SJSA1 (cell line): ENCODE results near the gene FXYD2. TPM values are rescaled to one million over a fixed set of nuclear protein-coding genes. Genes with fewer than 3 reads are reported as not detected.
A peak's percentile ranks its signal among the peaks of the same experiment; 100 is the strongest.
"Not testable (repeated sequence)": the region's sequence is repeated elsewhere in the genome, so short reads cannot be mapped to it uniquely, and the experiment has no call there.

Experiments
- DNase-seq, 2 experiments: peaks; one replicate each; pipeline ENCODE4 v3.0.0-alpha.2; 2015 to 2020; ENCODE audit warnings: low spot score in 2 of 2, low read depth in 1 of 2
- H3K27ac ChIP-seq: fragments of 250-450 bp; sonication (Bioruptor Pico); 2 replicates; pipeline ENCODE4 v1.5.1; 2020; ENCODE audit warnings: mild to moderate bottlenecking, moderate library complexity
- H3K27me3 ChIP-seq: fragments of 250-450 bp; sonication (Bioruptor Pico); replicated peaks from 2 replicates; pipeline ENCODE4 v1.5.1; 2020; ENCODE audit warnings: mild to moderate bottlenecking, moderate library complexity
- H3K36me3 ChIP-seq: fragments of 250-450 bp; sonication (Bioruptor Pico); 2 replicates; pipeline ENCODE4 v1.5.1; 2020; ENCODE audit warnings: mild to moderate bottlenecking
- H3K4me1 ChIP-seq: fragments of 250-450 bp; sonication (Bioruptor Pico); replicated peaks from 2 replicates; pipeline ENCODE4 v1.6.1; 2021; ENCODE audit warnings: mild to moderate bottlenecking
- H3K4me3 ChIP-seq: fragments of 250-450 bp; sonication (Bioruptor Pico); 2 replicates; pipeline ENCODE4 v1.5.1; 2020; ENCODE audit warnings: mild to moderate bottlenecking
- H3K9me3 ChIP-seq: fragments of 250-450 bp; sonication (Bioruptor Pico); replicated peaks from 2 replicates; pipeline ENCODE4 v1.5.1; 2020; ENCODE audit warnings: mild to moderate bottlenecking
- total RNA-seq: library from RNA; depleted of rRNA; stranded (reverse); fragments of >200 nt; shearing (Covaris generic); gene quantifications from 2 replicates; pipeline ENCODE4 v1.2.3, GENCODE V29; 2014

The FXYD2 gene
- total RNA-seq, 1 experiment from 2014 or later = not detected

DNA sequence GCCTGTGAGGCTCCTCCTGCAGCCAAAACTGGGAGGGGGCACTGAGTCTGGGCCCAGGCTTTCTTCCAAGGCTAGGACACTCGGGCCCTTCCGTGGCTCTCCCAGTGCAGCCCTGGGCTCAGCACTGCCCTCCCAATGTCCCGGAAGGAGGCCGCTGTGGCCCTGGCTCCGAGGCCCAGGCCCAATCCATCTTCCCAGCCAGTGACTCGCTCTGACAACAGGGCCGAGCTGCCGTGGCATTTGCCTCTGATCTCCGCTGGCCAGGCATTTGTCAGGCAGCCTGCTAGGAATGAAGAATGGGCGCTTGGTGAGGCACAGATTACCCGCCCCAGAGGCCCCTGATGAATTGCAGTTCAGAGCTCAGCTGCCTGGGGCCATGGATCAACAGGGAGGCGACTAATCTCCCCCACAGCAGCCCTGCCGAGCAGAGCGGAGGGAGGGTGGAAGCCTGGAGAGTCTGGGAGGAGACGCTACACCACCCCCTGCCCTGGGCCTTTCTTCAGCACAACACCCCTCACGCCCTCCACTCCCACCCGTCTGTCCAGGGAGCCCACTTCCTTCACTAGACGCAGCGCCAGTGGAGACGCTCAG, 8.3 kb downstream of the FXYD2 start:
- no peak overlapping the region for H3K27ac ChIP-seq
- H3K9me3 ChIP-seq = no peaks in the 10 kb centered on the region
- no peaks in the 10 kb centered on the region for H3K27me3 ChIP-seq
- H3K4me1 ChIP-seq = peaks cover 11% of the 10 kb centered on the region
- H3K4me3 ChIP-seq = no peak overlapping the region
- DNase-seq = peak; percentile 10 to 45
- H3K36me3 ChIP-seq = no peaks in the 10 kb centered on the region

DNA sequence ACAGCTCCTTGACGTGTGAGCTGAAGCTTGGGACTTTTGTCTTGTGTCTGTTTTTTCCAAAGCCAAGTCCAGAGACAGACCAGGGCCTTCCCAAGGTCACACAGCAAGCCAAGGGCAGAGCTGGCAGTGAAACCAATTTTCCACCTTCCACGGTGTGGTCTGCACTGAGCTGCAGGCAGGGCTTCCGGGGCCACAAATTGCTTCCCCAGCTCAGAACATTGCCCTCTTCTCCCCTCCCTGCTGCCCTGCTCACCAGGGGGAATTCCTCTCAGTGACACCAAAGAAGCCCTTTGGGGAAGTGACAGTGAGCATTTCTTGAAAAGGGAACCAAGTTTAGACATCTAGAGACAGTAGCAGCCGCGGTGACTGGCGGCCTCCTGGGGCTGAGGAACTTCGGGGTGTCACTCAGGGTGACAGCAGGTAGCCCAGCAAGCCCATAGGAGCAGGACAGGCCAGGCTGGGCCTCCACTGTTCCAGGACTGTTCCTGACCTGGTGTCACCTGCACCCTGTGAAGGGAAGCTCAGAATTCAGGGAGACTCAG, 9.2 kb downstream of the FXYD2 start:
- DNase-seq = no peak
- H3K36me3 ChIP-seq = no peaks in the 10 kb centered on the region
- H3K4me3 ChIP-seq = no peak overlapping the region
- H3K27me3 ChIP-seq = no peaks in the 10 kb centered on the region
- peaks cover 11% of the 10 kb centered on the region for H3K4me1 ChIP-seq
- H3K9me3 ChIP-seq = no peaks in the 10 kb centered on the region
- H3K27ac ChIP-seq = no peak overlapping the region

DNA sequence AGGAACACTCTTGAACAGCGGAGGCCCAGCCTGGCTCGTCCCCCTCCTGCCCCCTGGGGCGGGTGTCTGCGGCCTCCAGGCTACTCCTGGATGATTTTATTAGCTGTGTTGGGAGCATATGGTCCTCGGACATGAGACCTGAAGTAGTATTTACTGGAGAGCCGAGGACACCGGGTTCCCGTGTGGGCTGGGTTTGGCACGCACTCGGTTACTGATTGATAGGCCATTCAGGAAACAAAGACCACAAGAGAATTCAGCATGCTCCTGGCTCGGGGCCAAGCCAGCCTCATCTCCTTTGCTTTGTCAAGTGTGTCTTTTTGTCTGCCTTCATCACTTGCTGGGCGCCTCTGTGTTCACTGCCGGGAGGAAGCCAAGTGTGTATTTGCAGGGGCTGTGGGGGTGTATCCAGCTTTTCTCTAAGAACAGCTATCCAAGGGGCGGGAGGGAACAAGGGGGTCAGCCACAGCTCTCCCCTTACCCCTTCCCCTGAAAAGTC, 9.7 kb downstream of the FXYD2 start:
- no peak overlapping the region for H3K4me3 ChIP-seq
- H3K9me3 ChIP-seq = no peaks in the 10 kb centered on the region
- H3K36me3 ChIP-seq = no peaks in the 10 kb centered on the region
- no peak overlapping the region for H3K27ac ChIP-seq
- peaks cover 11% of the 10 kb centered on the region for H3K4me1 ChIP-seq
- no peaks in the 10 kb centered on the region for H3K27me3 ChIP-seq
- no peak for DNase-seq

DNA sequence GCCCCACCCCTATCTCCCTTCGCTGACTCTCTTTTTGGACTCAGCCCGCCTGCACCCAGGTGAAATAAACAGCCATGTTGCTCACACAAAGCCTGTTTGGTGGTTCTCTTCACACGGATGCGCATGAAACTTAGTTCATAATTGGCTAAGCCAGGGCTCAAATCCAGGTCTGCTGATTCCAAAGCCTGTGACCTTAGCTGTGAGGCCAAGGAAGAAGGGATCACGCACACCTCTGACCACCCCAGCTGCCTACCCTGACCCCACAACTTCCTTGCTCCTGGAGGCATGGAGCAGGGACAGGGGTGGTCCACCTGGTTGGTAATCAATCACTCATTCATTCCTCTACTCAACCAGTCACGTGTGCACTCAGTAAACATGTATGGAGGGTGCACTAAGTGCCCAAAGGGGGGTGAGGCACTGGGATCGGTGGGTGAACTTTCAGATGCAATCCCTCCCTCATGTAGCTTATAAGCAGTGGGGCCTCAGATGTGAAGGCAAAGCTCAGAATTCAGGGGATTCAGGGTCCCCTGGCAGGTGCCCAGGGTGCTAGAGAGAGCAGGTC, 10.3 kb downstream of the FXYD2 start:
- Histone ChIP-seq H3K4me3 (no peak overlapping the region), H3K27ac (no peak overlapping the region), H3K9me3 (no peaks in the 10 kb centered on the region), H3K36me3 (no peaks in the 10 kb centered on the region), H3K4me1 (peaks cover 11% of the 10 kb centered on the region), H3K27me3 (no peaks in the 10 kb centered on the region)
- no peak for DNase-seq

DNA sequence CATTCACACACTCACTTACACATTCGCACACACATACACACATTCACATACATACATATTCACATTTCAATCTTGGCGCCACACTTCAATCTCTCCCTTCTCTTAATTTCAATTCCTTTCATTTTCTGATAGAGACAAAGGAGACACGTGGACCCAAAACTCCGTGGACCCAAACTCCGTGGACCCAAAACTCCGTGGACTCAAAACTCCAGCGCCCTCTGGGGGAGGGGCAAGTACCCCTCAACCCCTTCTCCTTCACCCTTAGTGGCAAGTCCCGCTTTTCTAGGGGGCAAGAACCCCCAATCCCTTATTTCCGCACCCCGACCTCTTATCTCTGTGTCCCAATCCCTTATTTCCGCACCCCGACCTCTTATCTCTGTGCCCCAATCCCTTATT, 14.5 kb downstream of the FXYD2 start:
- H3K9me3 ChIP-seq = not testable (repeated sequence)

DNA sequence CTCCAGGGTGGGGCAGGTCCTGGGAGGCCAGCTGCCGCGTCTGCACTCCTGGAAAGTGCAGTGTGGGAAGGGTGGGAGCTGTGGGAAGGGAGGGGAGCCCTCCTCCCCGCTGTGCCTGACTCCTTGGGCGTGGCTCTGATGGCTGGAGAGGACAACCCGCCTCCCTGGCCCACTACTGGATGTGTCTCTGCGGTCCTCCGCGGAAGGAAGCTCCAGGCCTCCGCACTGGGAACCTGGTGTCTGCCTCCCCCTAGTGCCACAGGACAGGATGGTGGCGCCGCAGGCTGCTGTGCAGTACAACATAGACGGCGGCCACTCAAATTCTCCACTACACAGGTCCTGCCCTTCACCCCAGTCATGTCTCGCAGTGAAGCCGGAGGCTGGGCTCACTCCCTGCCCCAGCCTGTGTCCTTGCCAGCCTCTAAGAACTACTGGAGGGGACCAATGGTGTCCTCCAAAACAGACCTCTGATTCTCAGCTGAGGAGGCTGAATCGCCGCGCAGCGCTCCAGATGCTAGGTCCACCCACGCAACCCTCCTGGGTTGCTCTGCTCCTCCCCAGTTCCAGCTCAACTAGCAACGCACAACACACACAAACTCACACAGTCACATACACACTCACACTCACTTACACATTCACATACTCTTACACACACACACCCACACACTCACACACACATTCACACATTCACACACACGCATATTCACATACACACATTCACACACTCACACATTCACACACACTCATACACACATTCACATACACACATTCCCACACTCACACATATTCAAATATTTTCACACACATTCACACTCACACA, 15.1 kb downstream of the FXYD2 start:
- no peaks in the 10 kb centered on the region for H3K9me3 ChIP-seq
- no peak overlapping the region for H3K4me3 ChIP-seq
- H3K27ac ChIP-seq = no peak overlapping the region
- no peaks in the 10 kb centered on the region for H3K27me3 ChIP-seq
- no peaks in the 10 kb centered on the region for H3K4me1 ChIP-seq
- no peaks in the 10 kb centered on the region for H3K36me3 ChIP-seq
- peak; percentile 28 to 69 for DNase-seq

More for the DNA sequence above, 14.5 kb downstream of the FXYD2 start:
- H3K36me3 ChIP-seq, H3K27me3 ChIP-seq, H3K27ac ChIP-seq, H3K4me3 ChIP-seq, H3K4me1 ChIP-seq, DNase-seq: not testable (repeated sequence)

DNA sequence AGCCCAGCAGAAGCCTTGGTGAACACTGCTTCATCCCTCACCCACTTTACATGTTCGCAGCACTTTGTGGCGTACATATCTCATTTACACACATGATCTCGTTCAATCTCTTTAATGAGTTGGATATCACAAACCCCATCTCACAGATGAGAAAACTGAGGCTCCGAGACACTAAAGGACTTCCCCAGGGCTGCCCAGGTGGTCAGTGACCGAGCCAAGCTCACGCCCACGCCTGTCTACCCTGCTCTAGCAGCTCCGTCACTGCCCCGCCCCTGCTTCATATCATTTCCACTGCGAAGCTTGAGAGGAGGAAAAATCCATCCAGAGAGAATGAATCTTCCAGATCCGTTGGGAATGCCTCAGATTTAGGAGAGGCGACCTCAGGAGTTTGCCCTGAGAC, 15.8 kb downstream of the FXYD2 start:
- Histone ChIP-seq H3K36me3 (no peaks in the 10 kb centered on the region), H3K9me3 (no peaks in the 10 kb centered on the region), H3K4me1 (no peaks in the 10 kb centered on the region), H3K27me3 (no peaks in the 10 kb centered on the region), H3K4me3 (no peak overlapping the region), H3K27ac (no peak overlapping the region)
- DNase-seq = no peak

DNA sequence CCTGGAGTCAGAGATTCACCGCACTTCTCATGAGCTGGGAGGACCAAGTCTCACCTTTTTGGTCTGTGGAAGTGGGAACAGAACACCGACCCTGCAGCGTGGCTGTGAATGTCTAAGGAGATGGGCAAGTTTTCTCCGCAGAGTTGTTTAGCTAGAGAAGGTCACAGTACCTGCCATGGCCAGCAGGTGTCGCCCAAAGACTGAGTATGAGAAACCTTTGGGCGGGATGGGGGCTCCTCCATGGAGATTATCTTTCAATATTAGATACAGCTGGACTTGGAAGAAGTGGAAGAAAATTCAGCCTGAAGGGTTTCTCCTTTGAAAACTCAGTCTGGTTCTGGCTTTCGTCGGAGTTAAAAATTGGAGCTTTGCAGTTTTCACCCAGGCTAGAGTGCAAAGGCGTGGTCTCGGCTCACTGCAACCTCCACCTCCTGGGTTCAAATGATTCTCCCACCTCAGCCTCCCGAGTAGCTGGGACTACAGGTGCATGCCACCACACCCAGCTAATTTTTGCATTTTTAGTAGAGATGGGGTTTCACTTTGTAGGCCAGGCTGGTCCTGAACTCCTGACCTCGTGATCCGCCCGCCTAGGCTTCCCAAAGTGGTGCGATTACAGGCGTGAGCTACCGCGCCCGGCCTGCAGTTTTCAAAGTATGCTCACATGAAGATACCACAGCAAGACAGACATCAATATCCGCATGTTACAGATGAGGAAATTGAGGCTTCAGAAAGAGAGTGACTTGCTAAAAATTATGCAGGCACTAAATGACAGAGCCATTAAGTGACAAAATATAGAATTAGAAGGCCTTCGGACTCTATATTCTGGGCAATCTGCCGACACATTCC, 16.8 kb downstream of the FXYD2 start:
- H3K27me3 ChIP-seq = no peaks in the 10 kb centered on the region
- no peaks in the 10 kb centered on the region for H3K36me3 ChIP-seq
- DNase-seq = no peak
- no peak overlapping the region for H3K4me3 ChIP-seq
- no peaks in the 10 kb centered on the region for H3K4me1 ChIP-seq
- no peaks in the 10 kb centered on the region for H3K9me3 ChIP-seq
- no peak overlapping the region for H3K27ac ChIP-seq

DNA sequence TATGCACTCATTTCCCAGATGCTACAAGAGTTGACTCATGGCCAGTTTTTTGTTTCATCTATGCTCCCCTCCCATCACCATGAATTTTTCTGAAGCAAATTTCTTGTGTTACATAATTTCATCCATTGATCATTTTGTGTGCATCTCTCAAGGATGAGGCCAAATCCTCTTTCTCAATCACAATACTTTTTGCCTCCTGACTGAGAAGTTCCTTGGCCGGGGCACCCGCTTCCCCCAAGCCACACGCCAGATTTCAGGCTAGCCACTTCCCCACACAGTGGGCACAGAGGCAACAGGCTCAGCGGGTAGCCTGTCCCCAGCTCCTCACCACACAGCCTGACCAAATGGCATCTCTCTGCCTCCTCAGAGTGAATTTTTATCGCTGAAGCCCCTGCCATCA, 17.7 kb downstream of the FXYD2 start:
- no peak overlapping the region for H3K4me3 ChIP-seq
- no peak for DNase-seq
- H3K27me3 ChIP-seq = no peaks in the 10 kb centered on the region
- no peaks in the 10 kb centered on the region for H3K36me3 ChIP-seq
- H3K9me3 ChIP-seq = no peaks in the 10 kb centered on the region
- H3K4me1 ChIP-seq = no peaks in the 10 kb centered on the region
- H3K27ac ChIP-seq = no peak overlapping the region

DNA sequence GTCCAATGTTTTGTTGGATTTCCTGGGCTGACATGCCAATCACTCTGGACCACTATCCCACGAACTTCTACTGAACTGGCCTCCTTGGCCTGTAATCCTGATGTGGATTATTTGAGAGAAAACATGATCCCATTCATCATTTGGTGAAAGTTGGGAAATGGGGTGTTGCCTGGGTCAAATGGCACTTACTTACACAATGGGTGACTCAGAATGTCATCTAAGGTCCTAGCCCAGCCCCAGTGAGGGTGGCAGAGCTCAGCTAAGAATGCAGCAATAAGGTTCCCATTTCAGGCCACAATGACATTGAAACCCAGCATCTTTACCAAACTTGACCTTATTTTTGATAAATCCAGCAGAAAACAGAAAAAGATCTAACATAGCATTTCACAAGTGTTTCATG, 19.5 kb downstream of the FXYD2 start:
- Histone ChIP-seq H3K4me1 (no peaks in the 10 kb centered on the region), H3K36me3 (no peaks in the 10 kb centered on the region), H3K27me3 (no peaks in the 10 kb centered on the region), H3K9me3 (no peaks in the 10 kb centered on the region), H3K27ac (no peak overlapping the region), H3K4me3 (no peak overlapping the region)
- no peak for DNase-seq

DNA sequence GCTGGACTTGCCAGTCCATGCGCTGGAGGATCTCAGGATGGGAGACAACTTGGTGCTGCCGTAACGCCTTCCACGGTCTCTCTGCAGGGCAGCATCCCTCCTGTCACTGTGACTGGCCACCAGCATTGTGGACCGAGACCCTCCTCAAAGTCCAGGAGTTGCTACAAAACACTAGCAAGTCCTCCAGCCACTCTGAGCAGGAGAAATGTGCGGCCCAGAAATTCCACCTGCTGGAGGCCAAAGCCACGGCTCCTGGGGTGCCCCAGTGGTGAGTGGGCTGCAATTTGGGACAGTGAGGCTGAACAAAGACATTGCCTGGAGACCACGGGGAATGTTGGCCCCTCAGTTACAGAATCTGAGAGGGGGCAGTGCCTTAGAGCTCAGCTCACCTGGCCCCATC, 20.6 kb downstream of the FXYD2 start:
- Histone ChIP-seq H3K4me1 (no peaks in the 10 kb centered on the region), H3K9me3 (no peaks in the 10 kb centered on the region), H3K27me3 (no peaks in the 10 kb centered on the region), H3K4me3 (no peak overlapping the region), H3K27ac (no peak overlapping the region), H3K36me3 (no peaks in the 10 kb centered on the region)
- no peak for DNase-seq

DNA sequence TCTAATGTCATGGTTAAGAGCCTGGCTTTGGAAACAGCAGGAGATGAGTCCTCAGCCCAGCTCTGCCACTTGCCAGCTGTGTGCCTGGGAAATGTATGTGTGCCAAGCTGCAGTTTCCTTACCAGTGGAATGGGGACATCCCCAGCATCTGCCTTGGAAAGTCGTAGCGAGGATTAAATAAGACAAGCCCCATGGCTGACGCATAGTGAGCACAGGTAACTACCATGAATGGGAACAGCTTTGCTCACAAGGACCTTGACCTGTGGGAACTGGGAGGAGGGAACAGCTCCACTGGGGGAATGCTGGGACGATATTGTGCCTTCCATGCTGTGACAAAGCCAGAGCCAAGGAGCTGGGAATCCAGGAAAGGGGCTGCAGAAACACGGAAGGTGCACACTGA, 24.9 kb downstream of the FXYD2 start:
- Histone ChIP-seq H3K36me3 (no peaks in the 10 kb centered on the region), H3K27me3 (peaks cover 10% of the 10 kb centered on the region; the same call in 1 of the 2 replicates), H3K4me1 (no peaks in the 10 kb centered on the region), H3K4me3 (no peak overlapping the region), H3K9me3 (no peaks in the 10 kb centered on the region), H3K27ac (no peak overlapping the region)
- DNase-seq = no peak

DNA sequence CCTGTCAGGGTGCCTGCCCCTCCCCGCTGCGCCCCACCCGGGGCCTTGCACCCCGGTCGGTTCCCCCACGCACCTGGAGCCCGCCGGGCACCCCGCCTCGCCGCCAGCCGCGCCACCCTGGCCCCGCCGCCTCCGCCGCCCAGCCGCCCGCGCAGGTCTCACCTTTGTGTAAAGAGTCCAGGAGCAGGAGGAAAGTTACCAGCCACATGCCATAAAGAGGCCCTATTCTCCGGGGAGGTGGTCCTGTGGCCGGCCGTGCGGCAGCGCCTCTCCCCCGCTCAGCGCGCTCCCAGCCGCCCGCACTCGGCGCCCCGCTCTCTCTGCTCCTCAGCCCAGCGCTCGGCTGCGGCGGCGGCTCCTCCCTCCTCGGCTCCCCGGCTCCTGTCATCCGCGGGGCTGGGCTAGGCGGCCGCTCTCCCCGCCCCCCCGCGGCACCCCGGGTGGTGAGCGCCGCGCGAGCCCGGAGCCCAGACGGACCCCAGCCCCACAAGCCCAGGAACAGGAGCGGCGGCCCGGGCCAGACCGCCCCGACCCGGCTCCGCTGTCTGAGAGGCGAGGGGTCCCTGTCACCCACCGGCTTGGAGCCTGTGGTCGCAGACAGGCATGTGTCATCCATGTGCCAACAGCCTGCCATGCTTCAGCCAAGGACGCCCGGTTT, 27.5 kb downstream of the FXYD2 start, which contains the start of gene DSCAML1:
Gene DSCAML1 (minus strand): TSS at position 345 of the 658 bp plus-strand sequence. CDS start 137 bp downstream, at position 208.
- Histone ChIP-seq H3K36me3 (no peaks in the 10 kb centered on the region), H3K27me3 (peaks cover 10% of the 10 kb centered on the region; the same call in 1 of the 2 replicates), H3K9me3 (no peaks in the 10 kb centered on the region), H3K27ac (no peak within 1 kb of the TSS), H3K4me1 (no peaks in the 10 kb centered on the region), H3K4me3 (no peak within 1 kb of the TSS)
- DNase-seq = no peak
